Loucy (cell line): ENCODE measurements around the gene SLX9.
A peak's percentile ranks its signal among the peaks of the same experiment; 100 is the strongest.

Experiments used
- H2AFZ ChIP-seq: fragments of 200-600 bp; sonication (generic); 2 replicates; pipeline ENCODE4 v1.6.0; 2016; ENCODE audit warnings: antibody characterized with exemption, mild to moderate bottlenecking, low read length, moderate library complexity
- H3F3A ChIP-seq: fragments of 200-600 bp; 2 replicates; pipeline ENCODE4 v1.6.0; 2016; ENCODE audit warnings: antibody characterized with exemption, low read depth, mild to moderate bottlenecking
- H3K27me3 ChIP-seq: fragments of 200-600 bp; sonication (generic); 2 replicates; pipeline ENCODE4 v1.6.1; 2014; ENCODE audit warnings: low read length, mild to moderate bottlenecking; ENCODE audit not compliant: insufficient read depth, poor library complexity, severe bottlenecking
- H3K36me3 ChIP-seq: fragments of 200-600 bp; sonication (generic); 2 replicates; pipeline ENCODE4 v1.6.1; 2016; ENCODE audit warnings: low read length; ENCODE audit not compliant: insufficient read depth
- H3K4me1 ChIP-seq: fragments of 200-600 bp; sonication (generic); 2 replicates; pipeline ENCODE4 v1.5.1; 2014; ENCODE audit warnings: low read length, mild to moderate bottlenecking; ENCODE audit not compliant: insufficient read depth, poor library complexity, severe bottlenecking
- H3K4me2 ChIP-seq: fragments of 200-600 bp; sonication (generic); 2 replicates; pipeline ENCODE4 v1.6.0; 2014; ENCODE audit warnings: antibody characterized with exemption, low read length, low read depth, mild to moderate bottlenecking; ENCODE audit not compliant: poor library complexity, severe bottlenecking
- H3K4me3 ChIP-seq: fragments of 200-600 bp; sonication (generic); 2 replicates; pipeline ENCODE4 v1.5.1; 2014; ENCODE audit warnings: low read length, mild to moderate bottlenecking, mixed read lengths; ENCODE audit not compliant: poor library complexity, severe bottlenecking
- H3K79me2 ChIP-seq: fragments of 200-600 bp; sonication (generic); 2 replicates; pipeline ENCODE4 v1.6.1; 2014; ENCODE audit warnings: low read length; ENCODE audit not compliant: insufficient read depth
- H3K9ac ChIP-seq: fragments of 200-600 bp; sonication (generic); 2 replicates; pipeline ENCODE4 v1.6.0; 2014; ENCODE audit warnings: mild to moderate bottlenecking, low read depth, low read length, moderate library complexity; ENCODE audit not compliant: poor library complexity, severe bottlenecking
- H3K9me2 ChIP-seq: fragments of 200-600 bp; sonication (generic); replicated peaks from 2 replicates; pipeline ENCODE4 v1.6.1; 2016; ENCODE audit warnings: low read depth, low read length, mixed read lengths
- H3K9me3 ChIP-seq: fragments of 200-600 bp; sonication (generic); 2 replicates; pipeline ENCODE4 v1.6.1; 2014; ENCODE audit warnings: mild to moderate bottlenecking, antibody characterized with exemption, low read length, low read depth; ENCODE audit not compliant: insufficient read depth
- H4K20me1 ChIP-seq: fragments of 200-600 bp; sonication (generic); 2 replicates; pipeline ENCODE4 v1.6.0; 2014; ENCODE audit warnings: antibody characterized with exemption, low read length, mild to moderate bottlenecking; ENCODE audit not compliant: insufficient read depth, poor library complexity, severe bottlenecking
- EZH2phosphoT487 ChIP-seq: fragments of 200-600 bp; IDR thresholded peaks from 2 replicates; pipeline ENCODE4 v1.6.1; 2018; ENCODE audit warnings: antibody characterized with exemption, mild to moderate bottlenecking, moderate library complexity, borderline replicate concordance
- TF ChIP-seq, protein P1 (sequence below): fragments of 200-600 bp; sonication (generic); conservative IDR thresholded peaks from 2 replicates; pipeline ENCODE4 v1.5.1; 2014; ENCODE audit warnings: mild to moderate bottlenecking, antibody characterized with exemption, low read length

Gene SLX9

GRCh38 chr21:44891631-44892031 lies 48.2 kb upstream of the SLX9 start:
- no peak overlapping the region for H3K4me2 ChIP-seq
- H3K4me1 ChIP-seq = no peaks in the 10 kb centered on the region
- no peaks in the 10 kb centered on the region for H3K79me2 ChIP-seq
- no peak overlapping the region for H3K4me3 ChIP-seq
- no peaks in the 10 kb centered on the region; the same call in 1 of the 2 replicates for H3K36me3 ChIP-seq
- no peaks in the 10 kb centered on the region for H3K9me3 ChIP-seq
- H3F3A ChIP-seq = no peaks in the 10 kb centered on the region
- H3K9me2 ChIP-seq = no peaks in the 10 kb centered on the region
- no peaks in the 10 kb centered on the region for H3K27me3 ChIP-seq
- no peak overlapping the region for H3K9ac ChIP-seq
- no peak for TF ChIP-seq EZH2phosphoT487
- TF ChIP-seq, protein P1, sequence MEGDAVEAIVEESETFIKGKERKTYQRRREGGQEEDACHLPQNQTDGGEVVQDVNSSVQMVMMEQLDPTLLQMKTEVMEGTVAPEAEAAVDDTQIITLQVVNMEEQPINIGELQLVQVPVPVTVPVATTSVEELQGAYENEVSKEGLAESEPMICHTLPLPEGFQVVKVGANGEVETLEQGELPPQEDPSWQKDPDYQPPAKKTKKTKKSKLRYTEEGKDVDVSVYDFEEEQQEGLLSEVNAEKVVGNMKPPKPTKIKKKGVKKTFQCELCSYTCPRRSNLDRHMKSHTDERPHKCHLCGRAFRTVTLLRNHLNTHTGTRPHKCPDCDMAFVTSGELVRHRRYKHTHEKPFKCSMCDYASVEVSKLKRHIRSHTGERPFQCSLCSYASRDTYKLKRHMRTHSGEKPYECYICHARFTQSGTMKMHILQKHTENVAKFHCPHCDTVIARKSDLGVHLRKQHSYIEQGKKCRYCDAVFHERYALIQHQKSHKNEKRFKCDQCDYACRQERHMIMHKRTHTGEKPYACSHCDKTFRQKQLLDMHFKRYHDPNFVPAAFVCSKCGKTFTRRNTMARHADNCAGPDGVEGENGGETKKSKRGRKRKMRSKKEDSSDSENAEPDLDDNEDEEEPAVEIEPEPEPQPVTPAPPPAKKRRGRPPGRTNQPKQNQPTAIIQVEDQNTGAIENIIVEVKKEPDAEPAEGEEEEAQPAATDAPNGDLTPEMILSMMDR = no peak
- no peak overlapping the region for H2AFZ ChIP-seq
- no peaks in the 10 kb centered on the region for H4K20me1 ChIP-seq

DNA sequence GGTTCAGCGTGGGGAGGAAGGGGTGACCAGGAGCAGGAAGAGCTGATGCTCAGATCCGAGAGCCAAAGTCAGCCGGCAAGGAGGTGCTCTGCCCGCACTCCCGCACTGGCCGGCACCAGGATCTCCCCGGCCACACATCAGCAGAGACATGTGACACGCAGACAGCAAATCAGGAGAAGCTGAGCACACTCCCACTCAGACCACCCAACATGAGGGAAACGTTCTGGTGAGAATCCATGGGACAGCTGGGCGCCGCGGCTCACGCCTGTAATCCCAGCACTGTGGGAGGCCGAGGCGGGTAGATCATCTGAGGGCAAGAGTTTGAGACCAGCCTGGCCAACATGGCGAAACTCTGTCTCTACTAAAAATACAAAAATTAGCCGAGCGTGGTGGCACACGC lies 47.7 kb upstream of the SLX9 start:
- no peaks in the 10 kb centered on the region for H3K4me1 ChIP-seq
- H3K9me2 ChIP-seq = no peaks in the 10 kb centered on the region
- no peaks in the 10 kb centered on the region for H3K79me2 ChIP-seq
- H3K9me3 ChIP-seq = no peaks in the 10 kb centered on the region
- H3F3A ChIP-seq = no peaks in the 10 kb centered on the region
- H3K27me3 ChIP-seq = no peaks in the 10 kb centered on the region
- no peak overlapping the region for H3K9ac ChIP-seq
- TF ChIP-seq, protein P1 = no peak
- no peak for TF ChIP-seq EZH2phosphoT487
- H3K4me3 ChIP-seq = no peak overlapping the region
- no peak overlapping the region for H2AFZ ChIP-seq
- no peak overlapping the region for H3K4me2 ChIP-seq
- H3K36me3 ChIP-seq = no peaks in the 10 kb centered on the region; the same call in 1 of the 2 replicates
- H4K20me1 ChIP-seq = no peaks in the 10 kb centered on the region

DNA sequence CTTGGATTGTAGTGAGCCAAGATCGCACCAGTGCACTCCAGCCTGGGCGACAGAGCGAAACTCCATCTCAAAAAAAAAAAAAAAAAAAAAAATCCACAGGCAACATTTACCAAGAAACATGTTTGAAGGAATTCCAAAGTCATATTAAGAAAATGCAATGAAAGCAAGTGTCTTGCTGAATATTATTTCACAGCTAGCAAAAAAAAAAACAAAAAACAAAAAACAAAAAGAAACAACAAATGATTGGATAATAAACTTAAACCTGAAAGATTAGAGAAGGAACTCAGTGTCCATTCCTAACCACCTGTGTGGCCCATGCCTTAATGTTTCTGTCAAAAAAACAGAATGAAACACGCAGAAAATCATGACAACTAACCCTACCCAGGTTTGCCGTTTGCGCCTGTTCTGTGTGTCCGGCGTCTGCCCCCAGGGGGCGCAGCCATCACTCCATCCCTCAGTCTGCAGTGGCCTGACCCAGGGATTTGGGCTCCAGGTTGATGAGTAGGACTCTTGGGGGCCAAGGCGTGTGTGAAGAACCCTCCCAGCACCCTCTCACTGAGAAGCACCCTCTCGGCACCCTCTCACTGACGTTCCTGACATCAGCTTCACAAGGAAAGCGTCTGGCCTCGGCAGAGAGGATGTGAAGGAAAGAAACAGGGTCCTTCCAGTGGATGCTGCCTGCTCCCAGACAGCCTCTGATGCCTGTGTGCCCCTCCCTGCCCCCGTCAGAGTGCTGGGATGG lies 47.1 kb upstream of the SLX9 start:
- H3F3A ChIP-seq = no peaks in the 10 kb centered on the region
- H4K20me1 ChIP-seq = no peaks in the 10 kb centered on the region

More for the DNA sequence above, 47.1 kb upstream of the SLX9 start:
- no peaks in the 10 kb centered on the region; the same call in 1 of the 2 replicates for H3K36me3 ChIP-seq
- TF ChIP-seq, protein P1 = peak; percentile 96
- no peak for TF ChIP-seq EZH2phosphoT487
- no peak overlapping the region for H3K9ac ChIP-seq
- no peak overlapping the region for H3K4me3 ChIP-seq
- H3K9me3 ChIP-seq = no peaks in the 10 kb centered on the region
- H3K4me2 ChIP-seq = no peak overlapping the region
- no peak overlapping the region for H2AFZ ChIP-seq
- H3K79me2 ChIP-seq = no peaks in the 10 kb centered on the region
- no peaks in the 10 kb centered on the region for H3K4me1 ChIP-seq
- H3K9me2 ChIP-seq = no peaks in the 10 kb centered on the region
- no peaks in the 10 kb centered on the region for H3K27me3 ChIP-seq
